SK-N-MC (cell line): ENCODE results near the gene CPM.

Experiments
- EZH2 ChIP-seq: fragments of 200-600 bp; sonication (generic); IDR thresholded peaks from one replicate; pipeline ENCODE4 v1.6.1; 2017; ENCODE audit warnings: antibody characterized with exemption
- POLR2AphosphoS5 ChIP-seq: IDR thresholded peaks from 2 replicates; pipeline ENCODE4 v1.6.1; 2012; ENCODE audit warnings: mild to moderate bottlenecking, low read depth, low read length, borderline replicate concordance

GRCh38 chr12:68977909-68978610 is 45.1 kb upstream of the CPM start:
- TF ChIP-seq POLR2AphosphoS5 (no peak), EZH2 (no peak)
